Stimulated activated CD8-positive, alpha-beta memory T cell treated with anti-CD3 and anti-CD28 coated beads, Interleukin-4, amount 100 ng/mL, for 1 hour (primary cell): ENCODE results near the gene FNDC3A.
"Not testable (repeated sequence)": the region's sequence is repeated elsewhere in the genome, so short reads cannot be mapped to it uniquely, and the experiment has no call there.

Experiments used
- DNase-seq, 2 donors: peaks; one replicate each; pipeline ENCODE4 v3.0.0-alpha.2; 2020; ENCODE audit warnings: low read depth in 2 of 2, low spot score in 1 of 2

The FNDC3A gene

DNA sequence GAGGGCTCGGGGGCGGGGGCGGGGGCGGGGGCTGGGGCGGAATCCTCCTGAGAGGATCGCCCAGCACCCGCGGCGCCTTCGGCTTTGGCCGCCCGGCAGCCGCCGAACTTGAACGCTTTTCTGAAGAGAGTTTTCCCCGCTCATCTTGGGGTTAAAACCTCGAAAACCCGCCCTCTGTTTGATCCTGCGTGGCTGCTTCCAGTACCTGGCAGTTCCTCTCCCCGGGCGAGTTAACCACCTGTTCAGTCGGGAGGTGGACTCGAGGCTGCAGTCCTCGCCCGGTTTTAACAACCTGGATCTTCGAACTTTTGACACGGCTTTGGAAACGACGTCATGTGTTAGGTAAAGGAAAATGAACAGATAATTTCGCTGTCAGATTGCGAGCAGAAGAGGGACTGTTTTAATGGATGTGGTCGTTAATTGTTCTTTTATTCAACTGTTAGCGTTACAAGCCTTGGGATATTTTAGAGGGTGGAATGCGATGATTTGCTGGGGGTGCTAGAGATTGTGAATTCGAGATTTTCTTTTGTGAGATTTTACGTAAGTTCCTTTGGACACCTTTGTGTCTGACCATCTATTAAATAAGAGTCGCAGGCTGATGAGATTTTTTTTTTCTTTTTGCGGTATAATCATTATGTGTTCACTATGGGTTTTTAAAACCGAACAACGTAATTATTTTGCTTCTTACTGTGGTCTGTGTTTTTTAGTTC is 1.0 kb downstream of the FNDC3A start:
- DNase-seq = no peak

GRCh38 chr13:48977286-48977625 is 1.5 kb downstream of the FNDC3A start:
- no peak for DNase-seq

DNA sequence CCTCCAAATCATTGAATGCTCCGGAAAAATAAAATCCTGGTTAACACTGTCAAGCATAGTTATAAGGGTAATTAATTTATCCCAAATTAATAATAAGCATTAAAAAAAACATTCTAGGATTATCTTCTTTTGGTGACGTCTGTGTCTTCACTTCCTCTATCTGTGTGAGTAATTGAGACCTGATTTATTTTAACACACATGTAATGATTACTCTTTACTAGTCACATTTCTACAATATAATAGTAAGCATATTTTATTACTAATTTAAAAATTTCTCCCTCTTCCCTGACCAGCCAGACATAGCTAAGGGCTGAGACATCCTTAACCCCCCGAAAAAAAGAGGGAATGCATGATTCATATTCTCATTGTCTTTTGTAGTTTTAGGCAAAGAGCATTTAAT is 2.3 kb downstream of the FNDC3A start:
- no peak for DNase-seq

DNA sequence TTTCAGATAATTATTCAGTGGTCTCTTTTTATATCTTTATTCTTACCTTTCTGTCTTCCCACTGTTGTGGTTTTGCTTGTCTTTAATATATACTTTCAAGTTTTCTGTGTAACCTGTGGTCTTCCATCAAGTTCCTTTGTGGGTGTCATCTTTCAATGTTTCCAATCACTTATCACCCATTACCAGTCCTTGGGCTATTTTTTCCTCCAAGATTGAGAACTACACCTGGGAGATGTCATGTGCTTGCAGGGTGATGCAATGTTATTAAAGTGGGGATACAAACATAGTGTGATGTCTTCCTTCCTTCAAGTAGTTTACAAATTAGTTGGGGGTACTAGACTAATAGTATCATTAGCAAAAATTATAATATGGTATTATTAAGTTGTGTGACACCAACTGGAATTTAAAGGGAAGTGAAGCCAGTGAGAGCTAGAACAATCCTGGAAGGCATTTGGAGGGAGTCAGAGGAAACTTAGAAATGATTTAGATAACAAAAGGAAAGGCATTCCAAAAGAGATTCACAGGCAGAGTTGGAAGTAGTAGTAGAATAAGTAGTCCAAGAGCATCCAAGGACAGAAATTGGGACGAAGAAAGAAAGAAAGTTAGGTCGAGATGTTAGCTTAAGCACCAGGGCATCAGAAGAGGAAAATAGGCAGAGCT is 3.4 kb downstream of the FNDC3A start:
- no peak for DNase-seq

GRCh38 chr13:48979892-48980291 is 4.2 kb downstream of the FNDC3A start:
- DNase-seq = no peak

GRCh38 chr13:48983331-48983730 is 7.6 kb downstream of the FNDC3A start:
- DNase-seq = no peak

DNA sequence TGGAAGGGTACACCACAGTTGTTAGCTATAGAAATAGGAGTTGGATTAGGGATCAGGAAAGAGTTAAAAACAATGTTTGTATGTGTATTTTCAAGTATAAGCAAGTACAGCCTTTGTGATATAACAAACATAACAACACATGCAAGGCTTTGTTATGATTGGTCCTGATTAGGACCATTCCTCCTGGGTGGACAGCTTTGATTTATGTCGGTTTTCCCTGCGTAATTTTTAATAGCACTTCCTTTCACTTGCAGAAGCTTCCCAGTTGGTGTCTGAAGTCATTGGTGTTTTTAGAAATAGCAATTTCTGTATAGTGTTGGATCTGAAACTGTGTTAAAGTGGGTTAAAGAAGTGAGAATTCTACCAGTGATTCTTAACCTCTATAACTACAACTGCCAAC is 10.0 kb downstream of the FNDC3A start:
- DNase-seq = no peak

- no peak for DNase-seq
Observed at GRCh38 chr13:48990900-48991299, 15.2 kb downstream of the FNDC3A start.

GRCh38 chr13:48993150-48993549 is 17.4 kb downstream of the FNDC3A start:
- DNase-seq = no peak

DNA sequence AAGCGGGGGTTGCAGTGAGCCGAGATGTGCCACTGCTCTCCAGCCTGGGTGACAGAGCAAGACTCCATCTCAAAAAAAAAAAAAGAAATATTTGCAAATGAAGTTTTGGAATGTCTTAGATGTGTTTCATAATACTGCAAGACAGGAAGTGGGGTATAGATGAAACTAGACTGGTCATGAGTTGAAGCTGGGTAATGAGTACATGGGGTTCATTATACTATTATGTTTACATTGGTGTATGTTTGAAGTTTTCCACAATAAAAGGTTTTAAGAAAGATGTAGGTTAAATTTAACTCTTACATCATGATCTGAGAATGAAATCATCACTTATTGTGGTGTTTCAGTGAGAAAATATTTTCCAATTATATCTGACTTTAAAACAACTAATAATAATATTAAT is 19.0 kb downstream of the FNDC3A start:
- DNase-seq = no peak

GRCh38 chr13:48998641-48999292 is 23.1 kb downstream of the FNDC3A start:
- DNase-seq = no peak

GRCh38 chr13:49000247-49000646 is 24.5 kb downstream of the FNDC3A start:
- no peak for DNase-seq

DNA sequence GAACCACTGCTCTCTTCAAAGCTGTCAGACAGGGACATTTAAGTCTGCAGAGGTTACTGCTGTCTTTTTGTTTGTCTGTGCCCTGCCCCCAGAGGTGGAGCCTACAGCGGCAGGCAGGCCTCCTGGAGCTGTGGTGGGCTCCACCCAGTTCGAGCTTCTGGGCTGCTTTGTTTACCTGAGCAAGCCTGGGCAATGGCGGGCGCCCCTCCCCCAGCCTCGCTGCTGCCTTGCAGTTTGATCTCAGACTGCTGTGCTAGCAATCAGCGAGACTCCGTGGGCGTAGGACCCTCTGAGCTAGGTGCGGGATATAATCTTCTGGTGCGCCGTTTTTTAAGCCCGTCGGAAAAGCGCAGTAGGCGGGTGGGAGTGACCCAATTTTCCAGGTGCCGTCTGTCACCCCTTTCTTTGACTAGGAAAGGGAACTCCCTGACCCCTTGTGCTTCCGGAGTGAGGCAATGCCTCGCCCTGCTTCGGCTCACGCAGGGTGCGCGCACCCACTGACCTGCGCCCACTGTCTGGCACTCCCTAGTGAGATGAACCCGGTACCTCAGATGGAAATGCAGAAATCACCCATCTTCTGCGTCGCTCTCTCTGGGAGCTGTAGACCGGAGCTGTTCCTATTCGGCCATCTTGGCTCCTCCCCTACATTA is 43.4 kb downstream of the FNDC3A start:
- not testable (repeated sequence) for DNase-seq

GRCh38 chr13:49020328-49020727 is 44.6 kb downstream of the FNDC3A start:
- DNase-seq = no peak

DNA sequence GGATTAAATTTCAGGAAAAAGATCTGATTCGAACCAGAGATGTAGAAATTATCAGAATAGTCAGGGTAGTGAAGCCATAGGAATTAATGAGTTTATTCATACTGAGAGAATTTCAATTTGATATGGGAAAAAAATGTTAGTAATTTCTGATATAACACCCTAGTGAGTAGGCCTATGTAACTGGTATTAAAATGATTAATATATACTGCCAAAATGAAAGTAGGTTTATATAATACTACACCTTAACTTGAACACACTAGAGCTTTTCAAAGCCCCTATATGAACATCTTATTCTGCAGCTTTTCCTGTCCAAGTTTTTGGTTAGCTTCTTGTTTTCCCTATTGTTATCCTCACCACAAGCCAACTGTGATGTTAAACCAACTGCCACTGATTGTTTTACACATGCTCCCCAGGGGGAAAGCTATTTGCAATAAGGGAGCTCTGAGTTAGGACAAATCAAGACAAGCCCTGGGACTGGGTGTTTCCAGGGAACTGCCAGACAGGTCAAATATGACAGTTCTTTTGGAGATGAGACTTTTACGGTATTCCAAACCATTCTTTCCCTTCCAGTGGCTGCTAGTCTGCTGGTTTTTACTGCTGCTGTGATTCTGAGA is 45.3 kb downstream of the FNDC3A start:
- DNase-seq = no peak

- DNase-seq = no peak
Observed at GRCh38 chr13:49021953-49022352, 46.2 kb downstream of the FNDC3A start.

GRCh38 chr13:49022472-49023144 is 46.9 kb downstream of the FNDC3A start:
- no peak for DNase-seq

GRCh38 chr13:49023431-49023830 is 47.7 kb downstream of the FNDC3A start:
- no peak for DNase-seq

- DNase-seq = no peak
Observed at GRCh38 chr13:49026851-49027250, 51.1 kb downstream of the FNDC3A start.

DNA sequence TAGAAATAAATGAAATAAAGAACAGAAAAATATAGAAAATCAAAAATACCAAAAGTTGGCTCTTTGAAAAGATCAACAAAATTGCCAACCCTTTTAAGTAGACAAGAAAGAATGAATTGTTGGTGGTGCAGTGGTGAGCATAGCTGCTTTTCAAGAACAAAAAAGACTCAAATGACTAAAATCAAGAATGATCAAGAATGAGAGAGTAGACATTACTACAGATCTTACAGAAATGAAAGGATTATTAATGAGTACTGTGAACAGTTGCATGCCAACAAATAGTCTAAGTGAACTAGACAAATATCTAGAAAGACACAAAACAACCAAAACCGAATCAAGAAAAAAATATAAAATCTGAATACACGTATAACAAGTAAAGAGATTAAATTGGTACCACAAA is 53.9 kb downstream of the FNDC3A start:
- DNase-seq = no peak

GRCh38 chr13:49030213-49030612 is 54.5 kb downstream of the FNDC3A start:
- no peak for DNase-seq
